ENCODE measurements around the gene SPTBN1. TPM values are rescaled to one million over a fixed set of nuclear protein-coding genes. Genes with fewer than 3 reads are reported as not detected.

The SPTBN1 gene
- total RNA-seq, 1 experiment from 2014 or later, result 202 TPM

- Histone ChIP-seq H3K79me2 (ENCODE audit: low read length) (no peaks in the 10 kb centered on the region), H3F3A (ENCODE audit: low read length, unreplicated experiment) (no peaks in the 10 kb centered on the region), H3K4me3 (ENCODE audit: low read length) (no peak overlapping the region), H3K36me3 (ENCODE audit: low read depth, low read length) (peaks cover 80% of the 10 kb centered on the region), H2AFZ (ENCODE audit: low read length) (no peak overlapping the region), H4K20me1 (ENCODE audit: low read length) (no peaks in the 10 kb centered on the region), H3K4me1 (ENCODE audit: insufficient read depth, low read length) (peaks cover 15% of the 10 kb centered on the region), H3K27me3 (ENCODE audit: low read length) (no peaks in the 10 kb centered on the region), H3K4me2 (ENCODE audit: low read length) (no peak overlapping the region), H3K9ac (ENCODE audit: low read length) (no peak overlapping the region), H3K27ac (ENCODE audit: low read length) (no peak overlapping the region), H3K9me3 (ENCODE audit: low read length) (no peaks in the 10 kb centered on the region), H3K9me2 (replicated peaks; ENCODE audit: low read length) (no peaks in the 10 kb centered on the region)
- no peak for TF ChIP-seq CTCF (conservative IDR thresholded peaks at IDR 0.05; ENCODE audit: low read depth, low read length)
- no peak for TF ChIP-seq EZH2 (IDR thresholded peaks at IDR 0.05; ENCODE audit: low read length, unreplicated experiment)
- TF ChIP-seq EZH2phosphoT487 (IDR thresholded peaks at IDR 0.05; ENCODE audit: borderline replicate concordance, low read length), result no peak
- CTCF ChIA-PET, result interaction anchor here (0.6 to 2.1 kb wide), 3 partner anchors 38 to 144 kb away, joined by 3 to 13 read pairs (median 4); no protein-coding TSS in a partner anchor
- POLR2A ChIA-PET (ENCODE audit: unreplicated experiment), result no interaction called here
- ATAC-seq, result no peak
- intact Hi-C loops (cut with micrococcal nuclease), result loop anchor here (5.0 kb wide), 2 partner anchors 36 to 171 kb away; no protein-coding TSS in a partner anchor
- DNase-seq, result no peak
- no TSS peak for BruUV-seq (replicated peaks)
These were observed 210.6 kb downstream of the SPTBN1 start for GRCh38 chr2:54666634-54667265.

GRCh38 chr2:54667266-54667639, 211.1 kb downstream of the SPTBN1 start:
- CTCF ChIA-PET, result no interaction called here
- no peak for ATAC-seq

More at GRCh38 chr2:54667266-54667639, 211.1 kb downstream of the SPTBN1 start:
- Histone ChIP-seq H3K36me3 (ENCODE audit: low read depth, low read length) (peaks cover 75% of the 10 kb centered on the region), H3K9me3 (ENCODE audit: low read length) (no peaks in the 10 kb centered on the region), H3K4me3 (ENCODE audit: low read length) (no peak overlapping the region), H3K4me2 (ENCODE audit: low read length) (no peak overlapping the region), H3F3A (ENCODE audit: low read length, unreplicated experiment) (no peaks in the 10 kb centered on the region), H4K20me1 (ENCODE audit: low read length) (no peaks in the 10 kb centered on the region), H3K27ac (ENCODE audit: low read length) (no peak overlapping the region), H3K4me1 (ENCODE audit: insufficient read depth, low read length) (peaks cover 15% of the 10 kb centered on the region), H2AFZ (ENCODE audit: low read length) (no peak overlapping the region), H3K9ac (ENCODE audit: low read length) (no peak overlapping the region), H3K79me2 (ENCODE audit: low read length) (no peaks in the 10 kb centered on the region), H3K9me2 (replicated peaks; ENCODE audit: low read length) (no peaks in the 10 kb centered on the region), H3K27me3 (ENCODE audit: low read length) (no peaks in the 10 kb centered on the region)
- TF ChIP-seq EZH2phosphoT487 (IDR thresholded peaks at IDR 0.05; ENCODE audit: borderline replicate concordance, low read length), result no peak
- no peak for TF ChIP-seq CTCF (conservative IDR thresholded peaks at IDR 0.05; ENCODE audit: low read depth, low read length)
- no peak for TF ChIP-seq EZH2 (IDR thresholded peaks at IDR 0.05; ENCODE audit: low read length, unreplicated experiment)
- POLR2A ChIA-PET (ENCODE audit: unreplicated experiment), result no interaction called here
- DNase-seq, result no peak
- intact Hi-C loops (cut with micrococcal nuclease), result loop anchor here (5.0 kb wide), 2 partner anchors 35 to 170 kb away; no protein-coding TSS in a partner anchor
- no TSS peak for BruUV-seq (replicated peaks)

Measured in PC-3 (cell line).